ENCODE results near the gene RUNDC3A. TPM values are rescaled to one million over a fixed set of nuclear protein-coding genes. Genes with fewer than 3 reads are reported as not detected.

Gene RUNDC3A
- polyA plus RNA-seq, 1 donor (not counting 4 experiments of a cell fraction or from before 2014, with no cell fraction given): 1.6 TPM

DNA sequence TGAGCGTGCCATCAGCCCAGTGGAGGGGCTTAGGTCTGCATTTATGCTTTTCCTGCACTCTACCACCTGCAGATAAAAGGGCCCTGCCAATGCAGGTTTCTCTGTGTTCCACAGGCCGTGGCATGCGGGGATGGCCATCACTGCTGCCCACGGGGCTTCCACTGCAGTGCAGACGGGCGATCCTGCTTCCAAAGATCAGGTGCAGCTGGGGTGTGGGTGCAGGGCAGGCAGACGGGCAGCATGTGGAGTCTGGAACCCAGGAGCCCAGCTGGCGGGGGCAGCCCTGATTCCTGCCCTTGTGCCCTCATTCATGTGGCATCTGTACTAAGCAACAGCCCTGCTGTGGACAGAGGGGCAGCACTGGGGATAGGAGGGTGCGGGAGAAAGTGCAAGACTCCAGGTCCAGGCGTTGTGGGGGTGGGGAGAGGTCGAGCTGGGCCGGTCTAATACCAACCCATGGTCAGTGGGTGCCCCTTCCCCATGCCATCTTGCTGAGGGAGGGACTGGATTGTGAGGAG lies 41.2 kb downstream of the RUNDC3A start:
- Histone ChIP-seq H3K9ac (ENCODE audit: control insufficient read depth, extremely low read depth, insufficient read depth, low read length) (peak overlapping the region; percentile 35), H3K9me1 (ENCODE audit: control insufficient read depth, extremely low read depth, insufficient read depth, low read length) (no peaks in the 10 kb centered on the region), H2AFZ (ENCODE audit: control insufficient read depth, low read length) (no peak overlapping the region), H3K79me2 (ENCODE audit: control insufficient read depth, insufficient read depth, low read length) (peaks cover 15% of the 10 kb centered on the region), H3K4me3 (ENCODE audit: control insufficient read depth in 2 of 3, extremely low read depth in 1 of 3, insufficient read depth in 2 of 3, low read depth in 1 of 3, low read length in 3 of 3) (no peak overlapping the region), H3K4me1 (ENCODE audit: control insufficient read depth, extremely low read depth, insufficient read depth, low read length) (peaks cover 27% of the 10 kb centered on the region), H4K20me1 (ENCODE audit: control insufficient read depth, extremely low read depth, insufficient read depth, low read length) (no peaks in the 10 kb centered on the region), H3K27ac (ENCODE audit: control insufficient read depth, insufficient read depth, low read length) (no peak overlapping the region), H3K36me3 (ENCODE audit: control insufficient read depth in 2 of 2, extremely low read depth in 1 of 2, insufficient read depth in 2 of 2, low read length in 2 of 2) (peaks cover 25 to 33% of the 10 kb centered on the region in 2 experiments), H3K9me3 (ENCODE audit: control insufficient read depth, low read depth, low read length) (no peaks in the 10 kb centered on the region), H3K4me2 (ENCODE audit: control insufficient read depth, extremely low read depth, insufficient read depth, low read depth, low read length) (no peak overlapping the region), H3K27me3 (ENCODE audit: control insufficient read depth, extremely low read depth, insufficient read depth, low read length) (no peaks in the 10 kb centered on the region)
- DNase-seq (ENCODE audit: low read depth, low spot score): no peak
- TF ChIP-seq, protein P1, sequence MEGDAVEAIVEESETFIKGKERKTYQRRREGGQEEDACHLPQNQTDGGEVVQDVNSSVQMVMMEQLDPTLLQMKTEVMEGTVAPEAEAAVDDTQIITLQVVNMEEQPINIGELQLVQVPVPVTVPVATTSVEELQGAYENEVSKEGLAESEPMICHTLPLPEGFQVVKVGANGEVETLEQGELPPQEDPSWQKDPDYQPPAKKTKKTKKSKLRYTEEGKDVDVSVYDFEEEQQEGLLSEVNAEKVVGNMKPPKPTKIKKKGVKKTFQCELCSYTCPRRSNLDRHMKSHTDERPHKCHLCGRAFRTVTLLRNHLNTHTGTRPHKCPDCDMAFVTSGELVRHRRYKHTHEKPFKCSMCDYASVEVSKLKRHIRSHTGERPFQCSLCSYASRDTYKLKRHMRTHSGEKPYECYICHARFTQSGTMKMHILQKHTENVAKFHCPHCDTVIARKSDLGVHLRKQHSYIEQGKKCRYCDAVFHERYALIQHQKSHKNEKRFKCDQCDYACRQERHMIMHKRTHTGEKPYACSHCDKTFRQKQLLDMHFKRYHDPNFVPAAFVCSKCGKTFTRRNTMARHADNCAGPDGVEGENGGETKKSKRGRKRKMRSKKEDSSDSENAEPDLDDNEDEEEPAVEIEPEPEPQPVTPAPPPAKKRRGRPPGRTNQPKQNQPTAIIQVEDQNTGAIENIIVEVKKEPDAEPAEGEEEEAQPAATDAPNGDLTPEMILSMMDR (optimal IDR thresholded peaks at IDR 0.05 in 1 of 3, IDR thresholded peaks at IDR 0.05 in 1 of 3, conservative IDR thresholded peaks at IDR 0.05 in 1 of 3; ENCODE audit: extremely low read depth in 1 of 3, insufficient read depth in 2 of 3, low read length in 3 of 3): no peak
- no peak for TF ChIP-seq EZH2 (IDR thresholded peaks at IDR 0.05; ENCODE audit: low read length)
- dilution Hi-C loops (cut with MboI; ENCODE audit: extremely low pct_ligation_motif_present, low sequenced_read_pairs): no loop called here
- FAIRE-seq: no peak

DNA sequence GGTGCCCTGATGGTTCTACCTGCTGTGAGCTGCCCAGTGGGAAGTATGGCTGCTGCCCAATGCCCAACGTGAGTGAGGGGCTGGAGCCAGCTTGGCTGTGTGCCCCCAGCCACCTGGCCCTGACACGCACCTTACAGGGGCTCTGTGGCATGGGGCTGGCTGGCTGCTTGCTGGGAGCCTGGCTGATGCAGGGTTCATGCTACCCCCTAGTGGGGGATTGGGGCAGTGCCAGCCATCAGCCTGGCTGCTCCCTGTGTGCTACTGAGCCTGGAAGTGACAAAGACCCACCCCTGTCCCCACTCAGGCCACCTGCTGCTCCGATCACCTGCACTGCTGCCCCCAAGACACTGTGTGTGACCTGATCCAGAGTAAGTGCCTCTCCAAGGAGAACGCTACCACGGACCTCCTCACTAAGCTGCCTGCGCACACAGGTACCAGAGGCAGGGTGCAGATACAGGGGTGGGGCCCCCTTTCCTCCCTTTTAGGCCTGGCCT lies 42.4 kb downstream of the RUNDC3A start:
- dilution Hi-C loops (cut with MboI; ENCODE audit: extremely low pct_ligation_motif_present, low sequenced_read_pairs): no loop called here
- Histone ChIP-seq H4K20me1 (ENCODE audit: control insufficient read depth, extremely low read depth, insufficient read depth, low read length) (no peaks in the 10 kb centered on the region), H3K4me1 (ENCODE audit: control insufficient read depth, extremely low read depth, insufficient read depth, low read length) (peaks cover 26% of the 10 kb centered on the region)

More for the DNA sequence above, 42.4 kb downstream of the RUNDC3A start:
- Histone ChIP-seq H3K27me3 (ENCODE audit: control insufficient read depth, extremely low read depth, insufficient read depth, low read length) (peaks cover 6% of the 10 kb centered on the region), H3K9me3 (ENCODE audit: control insufficient read depth, low read depth, low read length) (no peaks in the 10 kb centered on the region), H3K36me3 (ENCODE audit: control insufficient read depth in 2 of 2, extremely low read depth in 1 of 2, insufficient read depth in 2 of 2, low read length in 2 of 2) (peaks cover 25 to 33% of the 10 kb centered on the region in 2 experiments), H3K27ac (ENCODE audit: control insufficient read depth, insufficient read depth, low read length) (no peak overlapping the region), H2AFZ (ENCODE audit: control insufficient read depth, low read length) (no peak overlapping the region), H3K9me1 (ENCODE audit: control insufficient read depth, extremely low read depth, insufficient read depth, low read length) (no peaks in the 10 kb centered on the region), H3K79me2 (ENCODE audit: control insufficient read depth, insufficient read depth, low read length) (peaks cover 10% of the 10 kb centered on the region), H3K4me2 (ENCODE audit: control insufficient read depth, extremely low read depth, insufficient read depth, low read depth, low read length) (no peak overlapping the region), H3K4me3 (ENCODE audit: control insufficient read depth in 2 of 3, extremely low read depth in 1 of 3, insufficient read depth in 2 of 3, low read depth in 1 of 3, low read length in 3 of 3) (no peak overlapping the region), H3K9ac (ENCODE audit: control insufficient read depth, extremely low read depth, insufficient read depth, low read length) (no peak overlapping the region)
- FAIRE-seq (peak; percentile 29), DNase-seq (ENCODE audit: low read depth, low spot score) (no peak)
- TF ChIP-seq, protein P1 (optimal IDR thresholded peaks at IDR 0.05 in 1 of 3, IDR thresholded peaks at IDR 0.05 in 1 of 3, conservative IDR thresholded peaks at IDR 0.05 in 1 of 3; ENCODE audit: extremely low read depth in 1 of 3, insufficient read depth in 2 of 3, low read length in 3 of 3): peak; percentile 83 to 91 (median 89)
- no peak for TF ChIP-seq EZH2 (IDR thresholded peaks at IDR 0.05; ENCODE audit: low read length)
